HG03342 (cell line): ENCODE measurements around the gene BBX.

ENCODE experiments used
- ATAC-seq: cut with Tn5 transposase; IDR thresholded peaks from one replicate; pipeline ENCODE4 v1.9.1; 2021; ENCODE audit warnings: mild to moderate bottlenecking, moderate library complexity; ENCODE audit not compliant: unreplicated experiment

BBX gene

GRCh38 chr3:107737914-107738313 is 215.2 kb downstream of the BBX start:
- no peak for ATAC-seq

GRCh38 chr3:107738486-107739183 is 215.9 kb downstream of the BBX start:
- no peak for ATAC-seq

GRCh38 chr3:107739227-107739626 is 216.5 kb downstream of the BBX start:
- no peak for ATAC-seq

DNA sequence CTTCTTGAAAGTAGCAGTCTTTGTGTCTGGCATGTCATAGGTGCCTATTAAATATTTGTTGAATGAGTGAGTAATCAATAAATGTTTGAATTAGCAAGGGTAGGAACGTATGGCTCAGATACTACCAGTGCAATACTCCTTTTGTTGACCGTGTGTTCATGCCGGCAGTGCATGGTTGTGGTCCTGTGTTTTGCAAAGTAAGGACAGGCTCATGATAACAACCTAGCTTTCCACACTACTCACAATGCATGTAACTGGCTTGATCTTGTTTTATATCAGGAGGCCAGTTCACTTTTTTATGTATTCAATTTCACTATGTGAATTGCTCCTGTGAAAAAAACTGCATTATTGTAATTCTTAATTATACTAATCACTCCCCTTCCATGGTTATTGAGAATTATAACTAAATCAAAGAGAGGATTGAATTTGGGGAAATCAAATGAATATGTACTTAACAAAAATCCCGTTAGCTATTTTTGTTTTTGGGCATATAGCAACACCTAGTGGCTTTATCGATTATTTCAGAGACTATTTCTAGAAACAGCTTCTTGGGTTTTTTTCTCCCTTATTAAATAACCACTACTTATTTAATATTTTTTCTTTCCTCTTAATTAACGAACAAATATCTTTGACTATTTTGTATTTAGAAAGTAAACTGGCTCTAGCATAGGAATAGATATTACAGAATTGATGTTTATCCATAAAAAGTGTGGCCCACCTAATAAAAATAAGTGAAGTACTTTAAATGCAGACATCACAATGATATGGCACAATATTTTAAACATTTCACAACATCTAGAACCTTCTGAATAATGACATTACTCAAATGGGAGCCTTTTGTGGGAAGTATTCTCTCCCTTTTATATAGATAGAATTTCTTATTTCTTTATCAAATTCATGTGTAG is 218.5 kb downstream of the BBX start:
- ATAC-seq = no peak

- ATAC-seq = no peak
Measured at GRCh38 chr3:107745354-107745753, 222.6 kb downstream of the BBX start.

- ATAC-seq = no peak
Measured at GRCh38 chr3:107752202-107752990, 229.6 kb downstream of the BBX start.

- no peak for ATAC-seq
Measured at GRCh38 chr3:107753494-107753893, 230.7 kb downstream of the BBX start.

- no peak for ATAC-seq
Measured at GRCh38 chr3:107753976-107754375, 231.2 kb downstream of the BBX start.

GRCh38 chr3:107756649-107757048 is 233.9 kb downstream of the BBX start:
- no peak for ATAC-seq

- no peak for ATAC-seq
Measured at GRCh38 chr3:107757140-107757539, 234.4 kb downstream of the BBX start.

DNA sequence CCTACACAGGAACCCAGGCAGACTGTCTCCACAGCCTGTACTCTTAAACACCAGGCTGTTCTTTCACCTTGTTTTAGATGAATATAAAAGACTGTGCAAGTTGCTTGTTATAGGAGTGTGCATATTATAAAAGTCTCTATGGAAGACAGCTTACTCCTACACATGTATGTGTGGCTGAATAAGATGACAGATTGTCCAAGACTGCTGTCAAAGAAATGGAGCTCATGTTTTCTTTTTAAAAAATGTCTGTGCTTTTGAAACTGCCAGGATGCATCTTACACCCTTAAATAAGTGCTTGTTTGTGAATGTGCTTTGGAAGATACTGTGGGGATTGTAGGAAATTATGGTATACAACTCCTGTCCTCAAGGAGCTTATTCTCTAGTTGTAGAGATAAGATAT is 237.4 kb downstream of the BBX start:
- ATAC-seq = no peak

GRCh38 chr3:107761391-107761790 is 238.6 kb downstream of the BBX start:
- ATAC-seq = no peak

DNA sequence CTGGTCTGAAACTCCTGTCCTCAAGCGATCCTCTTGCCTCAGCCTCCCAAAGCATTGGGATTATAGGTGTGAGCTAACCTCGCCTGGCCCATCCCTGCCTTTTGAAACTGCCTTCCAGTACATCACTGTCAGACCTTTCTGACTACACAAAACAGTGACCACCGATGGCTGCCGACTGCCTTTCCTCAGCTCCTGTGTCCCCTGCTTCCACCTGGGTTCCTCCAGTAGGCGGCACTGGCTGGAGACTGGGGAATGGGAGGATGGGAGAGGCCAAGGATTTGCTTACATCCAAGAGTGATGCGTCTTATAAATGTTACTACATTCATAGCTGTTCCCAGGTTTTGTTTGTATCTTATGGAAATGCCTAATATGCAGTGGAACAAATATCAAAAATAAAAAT is 242.8 kb downstream of the BBX start:
- ATAC-seq = no peak

DNA sequence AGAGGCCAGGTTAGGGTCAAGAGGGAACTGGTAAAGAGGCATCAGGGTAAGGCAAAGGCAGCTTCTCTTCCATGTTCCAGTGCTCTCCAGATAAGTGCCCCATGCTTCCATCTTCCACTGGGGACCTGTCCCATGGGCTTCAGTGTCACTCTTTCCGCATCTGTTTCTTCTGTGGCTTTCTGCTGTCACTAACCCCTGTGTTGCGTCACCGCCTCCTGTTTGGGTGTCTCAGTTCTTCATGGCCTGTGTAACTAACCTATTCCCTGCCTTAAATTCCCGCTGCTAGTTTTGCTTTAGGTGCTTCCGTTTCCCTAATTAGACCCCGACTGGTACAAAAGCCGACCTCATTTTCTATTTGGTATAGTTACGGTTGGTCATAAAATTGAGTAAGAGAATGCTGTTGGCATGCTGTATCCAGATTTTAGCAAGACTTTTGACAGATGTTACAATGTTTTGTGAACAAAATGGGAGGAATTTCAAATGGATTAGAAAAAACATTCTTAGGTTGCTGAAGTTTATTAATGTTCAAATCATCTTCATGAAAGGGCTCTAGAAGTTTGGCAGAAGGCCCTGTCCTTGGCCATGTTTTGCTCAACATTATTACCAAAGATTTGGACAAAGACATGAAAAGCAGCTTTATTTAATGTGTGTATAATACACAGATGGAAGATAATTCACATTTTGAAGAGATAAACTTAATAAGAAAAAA is 245.3 kb downstream of the BBX start:
- no peak for ATAC-seq

GRCh38 chr3:107769882-107770281 is 247.1 kb downstream of the BBX start:
- ATAC-seq = no peak

DNA sequence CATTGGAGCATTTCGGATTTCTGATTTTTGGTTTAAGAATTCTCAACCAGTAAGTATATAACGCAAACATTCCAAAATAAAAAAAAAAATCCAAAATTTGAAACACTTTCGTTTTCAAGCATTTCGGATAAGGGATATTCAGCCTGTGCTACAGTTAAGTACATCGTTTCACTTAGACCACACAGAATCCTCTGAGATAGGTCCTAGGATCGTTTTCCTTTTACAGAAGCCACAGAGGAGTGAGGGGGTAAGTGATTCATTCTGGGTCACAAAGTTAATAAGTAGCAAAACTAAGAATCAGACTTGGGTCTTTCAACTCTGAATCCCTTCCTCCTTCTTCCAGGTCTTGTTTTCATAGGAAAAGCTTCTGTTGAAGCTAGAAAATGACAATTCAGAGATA is 249.3 kb downstream of the BBX start:
- no peak for ATAC-seq

DNA sequence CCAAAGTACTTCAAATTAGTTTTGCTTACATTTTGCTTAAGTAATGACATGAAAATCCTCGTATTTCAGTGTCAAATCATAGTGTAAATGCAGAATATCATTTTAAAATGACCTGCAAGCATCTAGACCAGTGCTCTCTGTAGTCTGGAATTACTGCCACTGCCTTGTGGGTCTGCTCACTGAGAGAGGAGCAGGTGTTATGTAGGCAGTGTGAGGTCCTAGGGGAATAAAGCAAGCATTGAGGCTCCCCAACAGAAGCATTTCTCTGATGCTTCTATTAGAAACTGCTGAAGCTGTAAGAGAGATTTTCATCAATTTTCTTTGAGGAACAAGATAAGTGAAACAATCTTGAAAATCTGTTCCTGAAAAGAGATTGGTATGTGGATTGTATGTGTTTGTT is 253.2 kb downstream of the BBX start:
- ATAC-seq = no peak

GRCh38 chr3:107781253-107781652 is 258.5 kb downstream of the BBX start:
- no peak for ATAC-seq

- ATAC-seq = no peak
Measured at GRCh38 chr3:107782054-107782453, 259.3 kb downstream of the BBX start.

DNA sequence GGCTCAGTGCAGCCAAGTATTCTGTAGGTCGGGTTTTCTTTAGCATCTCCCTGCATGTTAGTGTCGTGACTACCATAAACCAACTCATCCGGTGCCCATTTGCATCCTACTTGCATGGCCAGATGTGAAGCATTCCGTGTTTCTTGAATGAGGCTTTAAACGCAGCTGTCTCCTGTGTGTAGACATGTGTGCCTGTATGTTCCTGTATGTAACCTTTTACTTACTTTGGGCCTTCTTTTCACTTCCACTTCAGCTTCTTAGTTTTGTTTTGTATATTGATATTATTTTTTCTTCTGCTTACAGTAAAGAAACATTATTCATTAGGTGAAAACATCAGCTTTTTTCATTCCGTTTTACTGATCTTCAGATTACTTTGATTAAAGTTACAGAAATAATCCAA is 267.9 kb downstream of the BBX start:
- no peak for ATAC-seq

- no peak for ATAC-seq
Measured at GRCh38 chr3:107791027-107791426, 268.3 kb downstream of the BBX start.
